WTC11 (cell line): ENCODE measurements around the gene CLIC6.

Source experiments
- CTCF ChIP-seq: fragments of 200-600 bp; IDR thresholded peaks from 2 replicates; pipeline ENCODE4 v1.8.0; 2022; ENCODE audit warnings: antibody characterized with exemption
- PRDM15 ChIP-seq: sonication (generic); formaldehyde crosslinking; IDR thresholded peaks from 2 replicates; pipeline ENCODE4 v1.8.0; 2022; ENCODE audit warnings: missing genetic modification reagents
- USF2 ChIP-seq: sonication (generic); formaldehyde crosslinking; IDR thresholded peaks from 2 replicates; pipeline ENCODE4 v1.8.1; 2023; ENCODE audit warnings: mild to moderate bottlenecking, missing genetic modification reagents, moderate library complexity

DNA sequence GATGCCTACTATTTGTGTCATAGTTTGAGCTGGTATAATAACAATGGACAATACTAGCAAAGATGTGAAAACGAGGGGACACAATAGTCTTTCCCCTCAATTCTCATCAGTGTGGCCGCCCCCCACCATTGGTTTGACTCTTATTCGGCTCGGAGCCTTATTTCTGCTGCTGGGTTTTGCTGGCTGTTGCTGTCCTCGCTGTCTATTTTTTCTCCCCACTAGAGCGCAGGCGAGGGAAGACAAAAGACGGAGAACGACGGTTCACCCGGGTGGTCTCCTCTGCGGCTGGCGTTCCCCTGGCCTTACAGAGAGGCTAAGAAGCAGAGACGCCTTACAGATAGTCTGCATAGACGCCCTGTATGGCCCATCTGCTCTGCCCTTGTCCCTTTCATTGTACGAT lies 19.4 kb downstream of the CLIC6 start:
- no peak for TF ChIP-seq USF2 (CRISPR knock-in tag)
- no peak for TF ChIP-seq PRDM15 (CRISPR knock-in tag)
- no peak for TF ChIP-seq CTCF
